Nephron (organoid): ENCODE measurements around the gene SCIN.

Source experiments
- H3K27ac Mint-ChIP-seq, 3 experiments: 2 replicates each; pipeline ENCODE4 v1.8.0; 2020; ENCODE audit warnings: mixed read lengths in 3 of 3, mild to moderate bottlenecking in 2 of 3, moderate library complexity in 1 of 3
- H3K27me3 Mint-ChIP-seq: 2 replicates; pipeline ENCODE4 v1.8.0; 2021; ENCODE audit warnings: low read depth, mild to moderate bottlenecking, moderate library complexity, mixed read lengths
- H3K36me3 Mint-ChIP-seq: 2 replicates; pipeline ENCODE4 v1.8.0; 2020; ENCODE audit warnings: low read depth, mixed read lengths
- H3K4me1 Mint-ChIP-seq: 2 replicates; pipeline ENCODE4 v1.8.0; 2020; ENCODE audit warnings: mixed read lengths
- H3K4me3 Mint-ChIP-seq, 3 experiments: 2 replicates each; pipeline ENCODE4 v1.8.0; 2020; ENCODE audit warnings: mild to moderate bottlenecking in 3 of 3, mixed read lengths in 3 of 3, moderate library complexity in 2 of 3
- H3K9me3 Mint-ChIP-seq: 2 replicates; pipeline ENCODE4 v1.8.0; 2020; ENCODE audit warnings: mixed read lengths
- TF ChIP-seq, protein P1 (sequence below), 3 experiments: fragments of 200-600 bp; sonication (generic); IDR thresholded peaks; one replicate each; pipeline ENCODE4 v1.5.0; 2021; ENCODE audit warnings: antibody characterized with exemption in 3 of 3; ENCODE audit not compliant: unreplicated experiment in 3 of 3

SCIN gene

DNA sequence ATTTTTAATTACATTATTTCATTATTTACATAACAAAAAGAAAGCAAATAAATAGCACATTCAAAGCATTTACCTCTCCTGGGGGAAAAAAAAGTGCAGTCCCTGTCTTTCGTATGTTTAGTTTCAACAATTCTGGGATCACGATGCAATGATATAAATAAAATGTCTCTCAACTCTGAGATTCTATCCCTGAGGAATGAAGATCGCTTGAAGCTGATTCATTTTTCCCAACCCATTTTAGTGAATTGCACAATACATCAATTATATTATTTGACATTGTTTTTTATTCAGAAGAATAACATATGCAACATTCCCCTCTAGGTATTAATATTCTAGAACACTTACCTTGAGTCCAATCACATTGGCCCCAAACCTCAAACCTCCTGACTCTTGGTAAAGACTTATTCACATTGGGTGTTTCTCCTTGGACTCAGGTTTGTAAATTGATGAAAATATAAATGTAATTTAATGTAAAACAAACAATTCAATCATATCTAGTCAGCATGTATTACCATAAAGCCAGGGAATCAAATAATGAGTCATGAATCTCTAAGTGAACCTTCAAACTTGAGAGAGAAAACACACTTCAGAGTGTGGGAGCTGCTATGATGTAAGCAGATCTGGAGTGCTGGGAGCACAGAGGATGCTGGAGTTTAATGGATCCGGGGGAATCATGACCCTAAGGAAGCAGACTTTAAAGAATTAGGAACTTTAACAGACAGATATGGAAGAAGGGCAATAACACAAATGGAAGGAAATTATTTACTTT lies 5.3 kb upstream of the SCIN start:
- TF ChIP-seq, protein P1, sequence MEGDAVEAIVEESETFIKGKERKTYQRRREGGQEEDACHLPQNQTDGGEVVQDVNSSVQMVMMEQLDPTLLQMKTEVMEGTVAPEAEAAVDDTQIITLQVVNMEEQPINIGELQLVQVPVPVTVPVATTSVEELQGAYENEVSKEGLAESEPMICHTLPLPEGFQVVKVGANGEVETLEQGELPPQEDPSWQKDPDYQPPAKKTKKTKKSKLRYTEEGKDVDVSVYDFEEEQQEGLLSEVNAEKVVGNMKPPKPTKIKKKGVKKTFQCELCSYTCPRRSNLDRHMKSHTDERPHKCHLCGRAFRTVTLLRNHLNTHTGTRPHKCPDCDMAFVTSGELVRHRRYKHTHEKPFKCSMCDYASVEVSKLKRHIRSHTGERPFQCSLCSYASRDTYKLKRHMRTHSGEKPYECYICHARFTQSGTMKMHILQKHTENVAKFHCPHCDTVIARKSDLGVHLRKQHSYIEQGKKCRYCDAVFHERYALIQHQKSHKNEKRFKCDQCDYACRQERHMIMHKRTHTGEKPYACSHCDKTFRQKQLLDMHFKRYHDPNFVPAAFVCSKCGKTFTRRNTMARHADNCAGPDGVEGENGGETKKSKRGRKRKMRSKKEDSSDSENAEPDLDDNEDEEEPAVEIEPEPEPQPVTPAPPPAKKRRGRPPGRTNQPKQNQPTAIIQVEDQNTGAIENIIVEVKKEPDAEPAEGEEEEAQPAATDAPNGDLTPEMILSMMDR (IDR thresholded peaks at IDR 0.05; ENCODE audit: unreplicated experiment in 3 of 3): no peak
- Mint-ChIP-seq H3K9me3 (no peaks in the 10 kb centered on the region), H3K4me1 (peaks cover 3% of the 10 kb centered on the region), H3K27me3 (peaks cover 30% of the 10 kb centered on the region), H3K27ac (no peak overlapping the region), H3K36me3 (no peaks in the 10 kb centered on the region), H3K4me3 (no peak overlapping the region)

DNA sequence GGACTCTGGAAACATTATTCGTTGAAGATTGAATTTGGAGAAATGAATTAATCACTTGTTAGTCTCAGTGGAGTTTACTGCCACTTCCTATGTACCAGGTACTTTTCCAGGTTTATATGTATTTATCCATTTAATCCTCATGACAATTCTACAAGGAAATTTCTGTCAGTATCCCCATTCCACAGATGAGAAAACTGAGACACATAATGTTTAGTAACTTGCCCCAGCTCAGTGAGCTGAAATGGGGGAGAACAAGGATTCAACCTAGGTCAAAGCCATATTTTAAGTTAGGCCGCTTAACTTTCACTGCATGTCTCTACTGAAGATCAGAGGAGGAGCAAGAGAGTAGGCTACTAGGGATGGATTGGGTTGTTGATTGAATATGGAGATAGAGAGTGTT lies 4.6 kb upstream of the SCIN start:
- Mint-ChIP-seq H3K4me1 (peaks cover 7% of the 10 kb centered on the region), H3K36me3 (no peaks in the 10 kb centered on the region), H3K4me3 (no peak overlapping the region), H3K27ac (no peak overlapping the region), H3K9me3 (no peaks in the 10 kb centered on the region), H3K27me3 (peaks cover 37% of the 10 kb centered on the region)
- TF ChIP-seq, protein P1 (IDR thresholded peaks at IDR 0.05; ENCODE audit: unreplicated experiment in 3 of 3): no peak

DNA sequence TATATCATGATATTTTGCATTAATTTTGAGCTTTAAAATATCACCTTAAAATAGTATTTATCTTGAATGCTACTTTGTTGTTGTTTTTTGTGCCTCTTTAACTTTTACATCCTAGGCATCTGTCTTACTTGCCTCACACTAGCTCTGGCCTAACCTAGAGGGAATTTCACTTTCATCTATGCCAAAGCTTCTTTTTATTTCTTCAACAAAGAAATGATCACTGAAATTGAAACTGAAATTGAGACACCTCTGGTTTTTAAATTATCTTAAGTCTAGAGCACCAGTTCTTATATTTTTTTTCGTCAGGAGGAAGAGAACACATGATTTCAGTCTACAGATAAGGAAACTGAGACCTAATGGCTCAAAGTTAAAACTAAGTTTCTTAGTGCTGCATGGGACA lies 3.5 kb upstream of the SCIN start:
- Mint-ChIP-seq H3K36me3 (no peaks in the 10 kb centered on the region), H3K9me3 (no peaks in the 10 kb centered on the region), H3K27ac (no peak overlapping the region), H3K27me3 (peaks cover 48% of the 10 kb centered on the region), H3K4me3 (no peak overlapping the region), H3K4me1 (peaks cover 11% of the 10 kb centered on the region)
- TF ChIP-seq, protein P1 (IDR thresholded peaks at IDR 0.05; ENCODE audit: unreplicated experiment in 3 of 3): no peak

DNA sequence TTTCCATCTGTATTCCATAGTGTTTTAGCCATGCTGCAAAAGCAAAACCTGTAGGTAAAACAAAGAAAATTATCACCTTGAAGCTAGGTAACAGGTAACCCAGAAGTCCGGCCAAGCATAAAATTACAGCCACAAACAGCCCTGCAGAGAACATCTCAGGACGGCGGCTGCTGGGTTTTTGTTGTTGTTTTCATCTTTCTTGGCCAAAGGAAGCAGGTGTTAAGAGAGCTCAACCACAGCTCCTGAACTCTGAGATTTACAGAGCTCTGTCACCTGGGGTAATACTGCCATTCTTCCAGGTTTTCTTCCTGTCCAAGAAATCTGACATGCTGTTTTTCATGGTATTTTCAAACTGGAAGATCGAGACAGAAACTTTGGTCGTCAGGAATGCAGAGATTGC lies 847 bp upstream of the SCIN start:
- Mint-ChIP-seq H3K4me3 (peak overlapping the region; percentile 85 to 86 (median 86)), H3K36me3 (no peaks in the 10 kb centered on the region), H3K27ac (peak overlapping the region in 2 of 3 experiments; percentile 77 to 78), H3K27me3 (peaks cover 63% of the 10 kb centered on the region), H3K9me3 (no peaks in the 10 kb centered on the region), H3K4me1 (peaks cover 11% of the 10 kb centered on the region)
- TF ChIP-seq, protein P1 (IDR thresholded peaks at IDR 0.05; ENCODE audit: unreplicated experiment in 3 of 3): no peak

DNA sequence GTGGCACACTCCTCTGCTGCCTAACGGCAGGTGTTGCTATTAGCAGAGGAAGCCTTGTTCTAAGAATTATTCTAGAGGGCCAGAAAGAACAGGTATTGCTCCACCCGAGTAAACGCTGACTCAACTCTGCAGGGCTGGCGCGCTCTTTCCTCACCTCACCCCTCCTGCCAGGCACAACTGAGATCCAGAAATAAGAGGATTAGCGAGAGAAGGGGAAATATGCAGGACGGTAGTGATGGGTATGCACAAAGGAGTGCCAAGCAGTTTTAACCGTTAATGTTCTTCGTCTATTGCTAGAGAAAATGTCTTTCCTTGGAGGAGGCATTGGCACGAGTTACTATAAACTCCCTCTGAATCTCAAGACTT lies 369 bp upstream of the SCIN start:
- TF ChIP-seq, protein P1 (IDR thresholded peaks at IDR 0.05; ENCODE audit: unreplicated experiment in 3 of 3): no peak
- no peaks in the 10 kb centered on the region for H3K36me3 Mint-ChIP-seq
- H3K4me1 Mint-ChIP-seq: peaks cover 11% of the 10 kb centered on the region
- H3K27me3 Mint-ChIP-seq: peaks cover 63% of the 10 kb centered on the region
- H3K4me3 Mint-ChIP-seq: peak overlapping the region; percentile 85 to 86 (median 86)
- H3K27ac Mint-ChIP-seq: peak overlapping the region; percentile 33 to 78 (median 77)
- no peaks in the 10 kb centered on the region for H3K9me3 Mint-ChIP-seq

DNA sequence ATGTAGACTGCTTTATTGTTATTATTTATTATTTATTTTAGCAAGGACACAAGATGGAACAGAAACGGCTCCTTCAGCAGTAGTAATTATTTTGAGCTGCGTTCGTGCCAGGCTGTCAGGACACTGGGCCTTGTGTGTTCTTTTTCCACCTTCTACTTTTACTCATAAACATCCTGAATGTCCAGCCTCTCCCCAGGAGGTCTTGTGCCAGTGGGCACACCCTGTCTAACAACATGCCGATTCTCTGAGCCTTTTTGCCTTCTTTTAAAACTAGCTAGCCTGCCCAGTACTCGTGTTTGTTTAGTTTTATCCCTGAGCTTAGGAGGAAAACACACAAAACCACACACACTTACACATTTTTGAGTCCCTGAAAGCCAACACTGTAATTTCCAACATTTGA lies 1.2 kb downstream of the SCIN start:
- TF ChIP-seq, protein P1 (IDR thresholded peaks at IDR 0.05; ENCODE audit: unreplicated experiment in 3 of 3): no peak
- peak overlapping the region; percentile 60 to 76 (median 66) for H3K4me3 Mint-ChIP-seq
- no peaks in the 10 kb centered on the region for H3K9me3 Mint-ChIP-seq
- no peaks in the 10 kb centered on the region for H3K36me3 Mint-ChIP-seq
- no peak overlapping the region for H3K27ac Mint-ChIP-seq
- H3K4me1 Mint-ChIP-seq: peaks cover 11% of the 10 kb centered on the region
- peaks cover 63% of the 10 kb centered on the region for H3K27me3 Mint-ChIP-seq
